HG03196 (cell line): ENCODE data around the gene LRRC1.

Source experiments
- ATAC-seq: cut with Tn5 transposase; IDR thresholded peaks from one replicate; pipeline ENCODE4 v1.9.1; 2021; ENCODE audit not compliant: unreplicated experiment

LRRC1 gene

GRCh38 chr6:53921639-53922038, 126.8 kb downstream of the LRRC1 start:
- no peak for ATAC-seq

DNA sequence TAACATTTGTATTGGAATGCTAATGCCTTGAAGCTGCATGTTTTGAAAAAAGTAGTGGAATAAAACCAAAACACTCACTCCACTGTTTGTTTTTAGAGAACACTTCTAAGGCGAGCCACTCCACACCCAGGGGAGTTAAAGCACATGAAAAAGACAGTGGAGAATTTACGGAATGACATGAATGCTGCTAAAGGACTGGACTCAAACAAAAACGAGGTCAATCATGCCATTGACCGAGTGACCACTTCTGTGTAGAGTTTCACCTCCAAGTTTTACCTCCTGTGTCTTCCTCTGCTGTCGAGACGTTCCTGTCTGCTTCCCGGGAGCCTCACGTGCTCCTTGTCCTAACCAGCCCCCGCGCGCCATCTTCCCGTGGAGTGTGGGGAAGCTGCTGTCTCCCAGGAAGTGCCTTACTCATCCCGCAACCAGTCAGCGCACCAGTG, 127.8 kb downstream of the LRRC1 start:
- ATAC-seq: no peak

GRCh38 chr6:53924277-53924676, 129.5 kb downstream of the LRRC1 start:
- ATAC-seq: no peak

DNA sequence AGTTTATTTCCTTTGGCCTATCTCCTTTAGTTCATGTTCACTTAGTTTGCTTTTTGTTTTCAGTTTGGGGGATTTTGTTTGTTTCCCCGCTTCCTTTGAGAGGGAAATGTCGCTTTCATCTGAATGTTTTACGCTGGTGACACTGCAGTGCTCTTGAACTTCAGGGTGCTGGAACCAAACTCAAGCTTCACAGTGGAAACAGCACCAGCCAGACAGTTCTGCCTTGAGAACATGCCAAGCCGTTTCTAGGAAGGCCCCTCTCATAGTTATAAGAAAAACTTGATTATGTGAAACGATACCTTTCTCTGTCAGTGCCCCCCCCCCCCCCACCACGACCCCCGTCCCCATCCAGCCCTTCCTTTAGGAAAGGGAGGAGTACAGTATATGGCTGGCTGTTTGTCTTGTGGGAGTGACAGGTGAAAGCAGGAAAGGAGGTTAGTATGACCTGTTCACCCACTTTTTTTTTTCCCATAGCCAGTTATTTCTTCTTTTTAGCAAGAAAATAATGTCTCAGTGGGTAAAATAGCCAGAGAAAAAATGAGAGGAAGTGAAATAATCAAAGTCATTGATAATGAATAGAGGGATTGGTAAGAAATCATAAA, 130.1 kb downstream of the LRRC1 start:
- ATAC-seq: no peak

DNA sequence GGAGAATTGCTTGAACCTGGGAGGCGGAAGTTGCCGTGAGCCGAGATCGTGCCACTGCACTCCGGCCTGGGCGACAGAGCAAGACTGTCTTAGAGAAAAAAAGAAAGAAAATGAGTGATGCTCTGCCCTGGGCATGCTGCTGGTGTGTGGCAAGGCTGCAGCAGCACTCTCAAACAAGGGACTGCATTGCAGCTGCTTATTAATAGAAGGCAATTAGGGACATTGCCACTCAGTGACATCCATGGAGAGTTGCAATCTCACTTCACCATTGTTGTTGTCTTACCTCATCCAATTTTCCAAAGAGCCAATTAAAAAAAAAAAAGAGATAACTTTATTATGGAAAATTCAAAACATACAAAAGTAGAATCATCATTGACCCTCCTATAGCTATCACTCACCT, 131.1 kb downstream of the LRRC1 start:
- no peak for ATAC-seq

DNA sequence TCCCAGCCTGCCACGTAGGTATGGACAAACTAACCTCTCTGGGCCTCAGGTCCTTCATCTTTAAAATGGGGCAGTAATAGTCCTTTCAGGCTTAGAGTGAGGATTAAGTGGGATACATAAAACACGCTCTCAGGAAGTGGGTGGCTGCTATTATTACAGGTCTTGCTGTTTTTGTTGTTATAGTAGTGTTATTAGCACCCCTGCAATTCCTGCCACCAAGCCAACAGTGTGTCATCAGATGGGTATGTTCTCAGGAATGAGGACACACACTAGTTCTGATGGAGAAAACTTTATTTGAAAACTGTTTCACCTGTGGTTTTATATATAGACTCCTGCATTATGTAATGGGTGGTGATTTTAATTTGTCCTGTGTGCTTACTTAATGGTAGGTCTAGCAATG, 131.7 kb downstream of the LRRC1 start:
- no peak for ATAC-seq

DNA sequence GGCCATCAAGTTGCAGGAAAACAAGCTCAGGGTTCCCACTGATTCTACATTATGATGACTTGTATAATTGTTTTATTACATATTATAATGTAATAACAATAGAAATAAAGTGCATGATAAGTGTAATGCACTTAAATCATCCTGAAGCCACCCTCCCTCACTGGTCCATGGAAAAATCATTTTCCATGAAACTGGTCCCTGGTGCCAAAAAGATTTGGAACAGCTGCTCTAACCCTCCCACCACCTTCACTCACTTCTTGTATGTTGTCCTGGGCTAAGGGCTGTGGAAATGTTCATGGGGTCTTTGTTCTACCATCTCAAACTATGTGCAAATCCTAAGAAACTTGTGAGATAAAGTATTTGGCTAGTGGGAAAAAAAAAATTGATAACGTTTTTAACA, 133.8 kb downstream of the LRRC1 start:
- ATAC-seq: no peak

DNA sequence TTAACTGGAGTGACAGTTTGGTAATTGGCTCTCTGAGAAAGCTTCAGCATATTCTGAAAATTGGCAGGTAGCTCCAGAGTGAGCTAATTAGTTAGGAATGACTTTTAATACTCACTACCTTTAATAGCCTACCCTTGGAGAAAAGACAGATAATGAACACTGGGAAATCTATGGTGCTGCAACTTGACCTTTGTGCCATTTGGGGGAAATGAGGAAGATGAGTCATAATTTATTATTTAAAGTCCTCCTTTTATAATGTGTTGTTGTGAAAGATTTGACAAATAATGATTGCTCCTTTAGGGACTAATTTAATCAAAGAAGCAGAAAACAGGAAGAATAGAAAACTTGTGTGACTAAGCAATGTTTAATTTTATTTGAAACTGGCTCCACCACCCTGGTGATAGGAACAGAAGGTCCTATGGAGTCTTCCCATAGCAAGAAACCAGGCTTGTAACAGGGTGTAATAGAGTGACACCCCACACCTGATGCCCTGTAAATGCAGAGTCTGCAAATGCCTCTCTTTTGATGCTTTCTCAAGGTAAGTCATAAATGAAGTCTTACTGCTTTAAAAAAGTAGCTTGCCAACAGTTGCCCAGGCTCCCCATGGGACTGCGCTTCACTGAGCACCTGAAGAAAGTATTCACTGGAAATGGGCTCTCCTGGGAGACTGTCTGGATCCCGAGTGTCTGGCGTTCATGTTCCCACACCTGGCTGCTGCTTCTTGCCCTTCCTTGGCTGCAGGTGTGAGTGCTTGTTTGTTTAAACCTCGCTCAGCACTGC, 134.4 kb downstream of the LRRC1 start:
- no peak for ATAC-seq

GRCh38 chr6:53929821-53930120, 135.0 kb downstream of the LRRC1 start:
- no peak for ATAC-seq

DNA sequence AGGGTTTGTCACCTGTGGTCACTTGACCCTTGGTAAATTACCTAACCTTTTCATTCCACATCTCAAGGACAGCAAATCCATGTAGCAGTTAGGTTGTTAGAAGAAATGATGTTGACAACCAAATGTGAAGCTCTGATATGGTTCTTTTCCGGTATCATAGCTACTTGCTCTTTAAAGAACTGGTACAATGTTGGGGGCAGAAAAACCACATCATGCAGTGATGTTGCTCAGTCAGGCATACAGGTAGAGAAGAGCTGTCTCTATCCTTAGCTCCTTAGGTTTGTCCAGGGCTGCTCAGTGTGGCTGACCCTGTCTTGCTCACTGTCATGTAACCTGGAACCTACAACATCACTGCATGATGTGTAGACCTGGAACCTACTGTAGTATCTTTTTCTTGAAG, 135.5 kb downstream of the LRRC1 start:
- no peak for ATAC-seq

DNA sequence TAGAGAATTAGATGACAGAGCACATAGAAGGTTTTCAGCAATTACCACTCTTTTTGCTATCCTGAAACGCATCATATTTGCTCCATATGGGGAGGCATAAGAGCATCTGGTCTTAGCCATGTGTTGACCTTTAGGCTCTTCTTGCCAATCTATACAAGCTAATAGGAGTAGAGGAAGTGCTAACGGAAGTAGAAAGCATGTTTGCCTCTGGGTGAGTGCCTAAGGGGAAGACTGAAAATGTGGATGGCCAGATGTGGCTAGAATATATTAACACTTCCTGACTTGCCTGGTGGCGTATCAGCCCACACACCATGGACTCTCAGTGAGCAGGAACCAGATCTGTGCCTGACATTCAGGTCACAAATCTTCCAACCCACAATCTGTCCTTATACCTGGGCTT, 136.3 kb downstream of the LRRC1 start:
- no peak for ATAC-seq

DNA sequence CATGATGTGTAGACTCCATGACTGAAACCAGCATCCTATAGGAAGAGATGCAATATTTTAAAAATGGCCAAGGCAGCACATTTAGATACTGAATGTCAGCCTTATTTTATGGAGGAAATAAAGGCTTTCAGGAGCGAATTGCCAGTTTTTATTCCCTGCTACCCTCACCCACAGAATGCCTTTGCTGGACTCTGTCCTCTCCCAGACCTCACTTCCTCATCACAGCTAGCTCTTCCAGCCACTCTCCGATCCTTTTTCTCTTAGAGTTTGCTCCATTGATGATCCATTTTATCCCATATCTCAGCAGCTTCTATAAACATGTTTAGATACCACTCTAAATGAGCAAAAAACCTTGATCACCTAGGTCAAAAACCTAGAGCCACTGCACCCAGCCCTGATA, 137.7 kb downstream of the LRRC1 start:
- ATAC-seq: no peak

- no peak for ATAC-seq
Measured at GRCh38 chr6:53934023-53934422, 139.2 kb downstream of the LRRC1 start.

- no peak for ATAC-seq
Measured at GRCh38 chr6:53937461-53937860, 142.7 kb downstream of the LRRC1 start.

DNA sequence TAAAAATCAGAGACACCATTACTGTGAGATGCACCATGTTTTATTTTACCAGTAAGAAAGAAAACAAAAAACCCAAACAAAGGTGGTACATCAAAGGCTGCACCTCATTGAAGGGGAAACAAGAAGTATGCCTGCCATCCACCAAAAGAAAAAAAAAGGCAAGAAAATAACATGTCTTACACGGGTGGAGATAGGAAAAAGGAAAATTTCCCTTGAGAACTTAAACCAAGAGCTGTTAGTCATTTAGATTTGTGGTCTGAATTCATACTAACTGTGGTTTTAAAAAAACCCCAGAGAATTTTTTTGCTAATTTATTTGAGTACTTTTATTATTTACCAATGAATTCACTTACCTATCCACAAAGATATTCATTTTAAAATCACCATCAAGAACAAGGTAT, 144.0 kb downstream of the LRRC1 start:
- ATAC-seq: no peak

DNA sequence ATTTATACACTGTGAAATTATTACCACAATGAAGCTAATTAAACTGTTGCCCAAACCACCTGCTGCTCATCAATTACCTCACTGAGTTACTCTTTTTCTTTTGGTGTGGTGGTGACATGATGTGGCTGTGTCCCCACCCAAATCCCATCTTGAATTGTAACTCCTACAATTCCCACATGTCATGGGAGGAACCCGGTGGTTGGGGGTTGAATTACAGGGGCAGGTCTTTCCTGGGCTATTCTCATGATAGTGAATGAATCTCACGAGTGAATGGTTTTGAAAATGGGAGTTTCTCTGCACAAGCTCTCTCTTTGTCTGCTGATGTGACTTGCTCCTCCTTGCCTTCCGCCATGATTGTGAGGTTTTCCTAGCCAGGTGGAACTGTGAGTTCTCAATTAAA, 145.0 kb downstream of the LRRC1 start:
- ATAC-seq: no peak

DNA sequence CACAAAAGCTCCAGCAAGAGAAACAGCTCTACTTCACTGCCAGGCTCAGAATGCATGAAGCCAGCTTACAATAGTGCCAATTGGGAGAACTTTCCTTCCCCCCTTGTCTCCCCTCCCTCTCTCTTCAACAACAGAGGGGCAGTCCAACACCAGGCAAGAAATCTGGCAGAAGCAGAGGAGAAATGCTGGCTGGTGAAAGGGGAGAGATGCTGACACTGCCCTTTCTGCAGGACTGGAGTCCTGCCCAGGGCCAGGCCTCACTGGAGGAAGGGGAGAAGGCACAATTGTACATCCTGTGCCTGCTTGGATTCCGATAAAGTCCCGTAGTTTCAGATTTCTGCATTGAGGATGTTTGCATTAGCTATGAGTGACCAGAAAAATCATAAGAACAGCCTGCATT, 148.6 kb downstream of the LRRC1 start:
- ATAC-seq: no peak

- no peak for ATAC-seq
Measured at GRCh38 chr6:53944091-53944490, 149.3 kb downstream of the LRRC1 start.

DNA sequence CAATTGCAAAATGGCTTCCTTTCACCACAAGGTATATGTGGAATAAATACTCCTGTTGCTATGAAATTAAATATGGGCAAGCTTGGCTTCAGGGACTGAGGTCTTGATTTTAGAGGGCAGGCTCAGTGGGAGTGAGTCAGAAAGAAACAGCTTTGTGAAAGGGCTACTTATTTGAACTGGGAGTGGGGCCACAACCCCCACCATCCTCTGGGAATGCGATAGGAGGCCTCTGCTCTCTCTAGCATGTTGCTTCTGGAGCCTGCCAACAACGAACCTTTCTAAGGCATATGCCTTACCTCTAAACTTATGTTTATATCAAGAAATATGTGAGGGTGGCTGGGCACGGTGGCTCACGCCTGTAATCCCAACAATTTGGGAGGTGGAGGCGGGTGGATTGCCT, 149.7 kb downstream of the LRRC1 start:
- ATAC-seq: no peak

DNA sequence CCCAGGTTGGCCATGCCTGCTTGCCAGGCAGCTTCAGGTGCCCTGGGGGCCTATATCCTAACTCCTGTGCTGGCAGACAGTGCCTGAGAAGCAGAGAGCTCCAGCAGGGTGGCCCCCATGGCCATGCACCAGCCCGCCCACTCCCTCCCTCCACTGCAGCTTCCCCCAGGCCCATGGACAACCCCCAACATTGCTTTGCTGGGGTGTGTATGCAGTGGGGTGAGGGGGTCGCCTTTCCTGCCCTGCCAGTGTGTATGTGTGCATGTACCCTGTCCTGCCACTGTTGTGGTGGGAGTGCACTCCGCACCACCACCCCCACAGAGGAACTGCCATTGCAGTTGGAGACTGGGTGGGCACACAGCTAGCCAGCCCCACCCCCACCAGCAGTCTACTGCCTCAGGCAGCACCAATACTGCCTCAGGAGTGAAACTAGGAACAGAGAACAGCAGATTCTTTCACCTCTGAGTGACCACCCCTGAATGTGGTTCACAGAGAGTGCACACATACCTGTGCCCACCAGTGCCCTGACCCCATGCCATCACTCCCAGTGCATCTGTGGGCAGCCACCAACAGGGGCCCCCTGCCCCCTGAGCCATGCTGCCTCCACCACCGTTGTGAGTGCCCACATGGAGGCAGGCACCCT, 151.1 kb downstream of the LRRC1 start:
- no peak for ATAC-seq

- ATAC-seq: no peak
Measured at GRCh38 chr6:53947780-53948179, 153.0 kb downstream of the LRRC1 start.

DNA sequence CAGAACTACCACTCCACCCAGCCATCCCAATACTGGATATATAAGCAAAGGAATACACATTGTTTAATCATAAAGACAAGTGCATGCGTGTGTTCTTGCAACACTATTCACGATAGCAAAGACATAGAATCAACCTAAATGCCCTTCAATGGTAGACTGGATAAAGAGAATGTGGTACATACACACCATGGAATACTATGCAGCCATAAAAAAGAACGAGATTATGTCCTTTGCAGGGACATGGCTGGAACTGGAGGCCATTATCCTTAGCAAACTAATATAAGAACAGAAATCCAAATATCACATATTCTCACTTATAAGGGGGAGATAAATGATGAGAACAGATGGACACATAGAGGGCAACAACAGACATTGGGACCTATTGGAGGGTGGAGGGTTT, 156.6 kb downstream of the LRRC1 start:
- ATAC-seq: no peak
